H1 (cell line): ENCODE data around the gene PEX16. TPM values are rescaled to one million over a fixed set of nuclear protein-coding genes. Genes with fewer than 3 reads are reported as not detected.

Source experiments
- EP300 ChIP-seq, 2 experiments: IDR thresholded peaks; 1 replicate in 1 of 2; 2 replicates in 1 of 2; pipeline ENCODE4 v1.6.1; 2011 to 2012; ENCODE audit warnings: low read depth in 2 of 2, low read length in 2 of 2, mild to moderate bottlenecking in 2 of 2, borderline replicate concordance in 1 of 2, inconsistent platforms in 1 of 2, moderate library complexity in 1 of 2
- KDM4A ChIP-seq: IDR thresholded peaks from one replicate; pipeline ENCODE4 v1.7.1; 2012; ENCODE audit warnings: low read depth, mild to moderate bottlenecking, moderate library complexity, low read length, inconsistent platforms; ENCODE audit not compliant: severe bottlenecking
- POLR2AphosphoS5 ChIP-seq: IDR thresholded peaks from 2 replicates; pipeline ENCODE4 v1.6.1; 2011; ENCODE audit warnings: low read depth, low read length
- SP1 ChIP-seq: IDR thresholded peaks from 2 replicates; pipeline ENCODE4 v1.6.1; 2011; ENCODE audit warnings: low read depth, low read length
- polyA plus RNA-seq, 7 experiments: library from polyadenylated mRNA; depleted of rRNA in 3 of 7; stranded (reverse) in 5 of 7; unstranded in 2 of 7; fragments of >200 nt in 5 of 7; fragments of 200-250 nt in 2 of 7; gene quantifications; 1 replicate in 5 of 7; 2 replicates in 1 of 7; 4 replicates in 1 of 7; pipeline versions ENCODE4 v1.2.1 to v1.2.3, GENCODE V29; 2011 to 2013; ENCODE audit warnings: missing spikeins in 2 of 7, mixed read lengths in 2 of 7
- total RNA-seq: library from RNA; stranded (reverse); fragmentation: NEBNext Ultra II Directional; extraction: Animal tissue kit (Norgen Biotek cat#: 25700); gene quantifications from 2 replicates; pipeline ENCODE4 v1.2.1, GENCODE V29; 2021
- TF ChIP-seq, protein P1 (sequence below): fragments of 300-600 bp; sonication (generic); IDR thresholded peaks from 2 replicates; pipeline ENCODE4 v1.7.1; 2012; ENCODE audit warnings: low read length, moderate library complexity, mild to moderate bottlenecking, inconsistent platforms; ENCODE audit not compliant: insufficient replicate concordance

The PEX16 gene
- total and polyA plus RNA-seq, 2 of the 8 experiments (the other 6 are each of a cell fraction or from before 2014, with no cell fraction given), result 29.2 to 36.0 TPM

DNA sequence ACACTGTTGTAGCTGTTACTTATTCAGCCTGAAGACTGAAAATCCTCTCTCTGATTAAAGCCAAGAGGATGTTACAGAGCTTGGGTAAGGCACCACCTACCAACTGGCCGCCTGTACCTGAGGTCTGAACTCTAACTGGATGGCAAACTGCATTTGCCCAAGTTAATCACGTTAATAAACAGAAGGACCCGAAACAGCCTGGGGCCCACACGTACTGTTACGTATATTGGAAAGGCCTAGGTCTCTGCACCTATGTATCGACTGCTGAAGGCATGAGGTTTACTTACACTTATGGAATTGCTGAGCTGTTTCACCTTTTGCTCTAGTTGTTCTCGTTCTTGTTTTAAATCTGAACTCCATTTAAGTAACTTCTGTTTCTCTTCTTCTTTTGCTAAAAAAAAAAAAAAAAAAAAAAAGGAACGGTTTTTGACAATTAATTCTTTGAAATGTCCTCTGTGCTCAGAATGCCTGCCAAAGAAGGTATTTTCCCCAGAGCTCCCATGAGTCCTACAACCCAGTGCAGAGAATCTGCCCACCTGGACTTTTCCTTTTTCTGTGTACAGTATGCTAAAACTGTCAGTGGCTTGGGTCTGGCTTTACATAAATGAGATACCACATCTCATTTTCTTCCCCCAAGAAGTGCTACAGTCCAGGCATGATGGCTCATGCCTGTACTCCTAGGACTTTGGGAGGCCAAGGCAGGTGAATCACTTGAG is 17.8 kb upstream of the PEX16 start (continued):
- TF ChIP-seq, protein P1, sequence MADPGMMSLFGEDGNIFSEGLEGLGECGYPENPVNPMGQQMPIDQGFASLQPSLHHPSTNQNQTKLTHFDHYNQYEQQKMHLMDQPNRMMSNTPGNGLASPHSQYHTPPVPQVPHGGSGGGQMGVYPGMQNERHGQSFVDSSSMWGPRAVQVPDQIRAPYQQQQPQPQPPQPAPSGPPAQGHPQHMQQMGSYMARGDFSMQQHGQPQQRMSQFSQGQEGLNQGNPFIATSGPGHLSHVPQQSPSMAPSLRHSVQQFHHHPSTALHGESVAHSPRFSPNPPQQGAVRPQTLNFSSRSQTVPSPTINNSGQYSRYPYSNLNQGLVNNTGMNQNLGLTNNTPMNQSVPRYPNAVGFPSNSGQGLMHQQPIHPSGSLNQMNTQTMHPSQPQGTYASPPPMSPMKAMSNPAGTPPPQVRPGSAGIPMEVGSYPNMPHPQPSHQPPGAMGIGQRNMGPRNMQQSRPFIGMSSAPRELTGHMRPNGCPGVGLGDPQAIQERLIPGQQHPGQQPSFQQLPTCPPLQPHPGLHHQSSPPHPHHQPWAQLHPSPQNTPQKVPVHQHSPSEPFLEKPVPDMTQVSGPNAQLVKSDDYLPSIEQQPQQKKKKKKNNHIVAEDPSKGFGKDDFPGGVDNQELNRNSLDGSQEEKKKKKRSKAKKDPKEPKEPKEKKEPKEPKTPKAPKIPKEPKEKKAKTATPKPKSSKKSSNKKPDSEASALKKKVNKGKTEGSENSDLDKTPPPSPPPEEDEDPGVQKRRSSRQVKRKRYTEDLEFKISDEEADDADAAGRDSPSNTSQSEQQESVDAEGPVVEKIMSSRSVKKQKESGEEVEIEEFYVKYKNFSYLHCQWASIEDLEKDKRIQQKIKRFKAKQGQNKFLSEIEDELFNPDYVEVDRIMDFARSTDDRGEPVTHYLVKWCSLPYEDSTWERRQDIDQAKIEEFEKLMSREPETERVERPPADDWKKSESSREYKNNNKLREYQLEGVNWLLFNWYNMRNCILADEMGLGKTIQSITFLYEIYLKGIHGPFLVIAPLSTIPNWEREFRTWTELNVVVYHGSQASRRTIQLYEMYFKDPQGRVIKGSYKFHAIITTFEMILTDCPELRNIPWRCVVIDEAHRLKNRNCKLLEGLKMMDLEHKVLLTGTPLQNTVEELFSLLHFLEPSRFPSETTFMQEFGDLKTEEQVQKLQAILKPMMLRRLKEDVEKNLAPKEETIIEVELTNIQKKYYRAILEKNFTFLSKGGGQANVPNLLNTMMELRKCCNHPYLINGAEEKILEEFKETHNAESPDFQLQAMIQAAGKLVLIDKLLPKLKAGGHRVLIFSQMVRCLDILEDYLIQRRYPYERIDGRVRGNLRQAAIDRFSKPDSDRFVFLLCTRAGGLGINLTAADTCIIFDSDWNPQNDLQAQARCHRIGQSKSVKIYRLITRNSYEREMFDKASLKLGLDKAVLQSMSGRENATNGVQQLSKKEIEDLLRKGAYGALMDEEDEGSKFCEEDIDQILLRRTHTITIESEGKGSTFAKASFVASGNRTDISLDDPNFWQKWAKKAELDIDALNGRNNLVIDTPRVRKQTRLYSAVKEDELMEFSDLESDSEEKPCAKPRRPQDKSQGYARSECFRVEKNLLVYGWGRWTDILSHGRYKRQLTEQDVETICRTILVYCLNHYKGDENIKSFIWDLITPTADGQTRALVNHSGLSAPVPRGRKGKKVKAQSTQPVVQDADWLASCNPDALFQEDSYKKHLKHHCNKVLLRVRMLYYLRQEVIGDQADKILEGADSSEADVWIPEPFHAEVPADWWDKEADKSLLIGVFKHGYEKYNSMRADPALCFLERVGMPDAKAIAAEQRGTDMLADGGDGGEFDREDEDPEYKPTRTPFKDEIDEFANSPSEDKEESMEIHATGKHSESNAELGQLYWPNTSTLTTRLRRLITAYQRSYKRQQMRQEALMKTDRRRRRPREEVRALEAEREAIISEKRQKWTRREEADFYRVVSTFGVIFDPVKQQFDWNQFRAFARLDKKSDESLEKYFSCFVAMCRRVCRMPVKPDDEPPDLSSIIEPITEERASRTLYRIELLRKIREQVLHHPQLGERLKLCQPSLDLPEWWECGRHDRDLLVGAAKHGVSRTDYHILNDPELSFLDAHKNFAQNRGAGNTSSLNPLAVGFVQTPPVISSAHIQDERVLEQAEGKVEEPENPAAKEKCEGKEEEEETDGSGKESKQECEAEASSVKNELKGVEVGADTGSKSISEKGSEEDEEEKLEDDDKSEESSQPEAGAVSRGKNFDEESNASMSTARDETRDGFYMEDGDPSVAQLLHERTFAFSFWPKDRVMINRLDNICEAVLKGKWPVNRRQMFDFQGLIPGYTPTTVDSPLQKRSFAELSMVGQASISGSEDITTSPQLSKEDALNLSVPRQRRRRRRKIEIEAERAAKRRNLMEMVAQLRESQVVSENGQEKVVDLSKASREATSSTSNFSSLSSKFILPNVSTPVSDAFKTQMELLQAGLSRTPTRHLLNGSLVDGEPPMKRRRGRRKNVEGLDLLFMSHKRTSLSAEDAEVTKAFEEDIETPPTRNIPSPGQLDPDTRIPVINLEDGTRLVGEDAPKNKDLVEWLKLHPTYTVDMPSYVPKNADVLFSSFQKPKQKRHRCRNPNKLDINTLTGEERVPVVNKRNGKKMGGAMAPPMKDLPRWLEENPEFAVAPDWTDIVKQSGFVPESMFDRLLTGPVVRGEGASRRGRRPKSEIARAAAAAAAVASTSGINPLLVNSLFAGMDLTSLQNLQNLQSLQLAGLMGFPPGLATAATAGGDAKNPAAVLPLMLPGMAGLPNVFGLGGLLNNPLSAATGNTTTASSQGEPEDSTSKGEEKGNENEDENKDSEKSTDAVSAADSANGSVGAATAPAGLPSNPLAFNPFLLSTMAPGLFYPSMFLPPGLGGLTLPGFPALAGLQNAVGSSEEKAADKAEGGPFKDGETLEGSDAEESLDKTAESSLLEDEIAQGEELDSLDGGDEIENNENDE, result no peak
- TF ChIP-seq POLR2AphosphoS5, result no peak
- TF ChIP-seq SP1, result no peak
- no peak for TF ChIP-seq EP300 (IDR thresholded peaks at IDR 0.05; ENCODE audit: borderline replicate concordance in 1 of 2, low read depth in 2 of 2, low read length in 2 of 2)
- no peak for TF ChIP-seq KDM4A
- TF ChIP-seq, all 59 proteins: peak for 0
